Transverse colon (tissue), 4 donors: ENCODE data around the gene NKD1. TPM values are rescaled to one million over a fixed set of nuclear protein-coding genes. Genes with fewer than 3 reads are reported as not detected.

Experiments
- DNase-seq: peaks from one replicate; pipeline ENCODE4 v3.0.0-alpha.2; 2019
- H3K27ac ChIP-seq, 4 donors: fragments of 200-600 bp; sonication (generic); 2 replicates each; pipeline ENCODE4 v1.5.1; 2016 to 2018; ENCODE audit warnings: inconsistent platforms in 4 of 4
- H3K27me3 ChIP-seq: fragments of 200-600 bp; sonication (generic); 2 replicates; pipeline ENCODE4 v1.5.1; 2017; ENCODE audit warnings: inconsistent platforms
- H3K36me3 ChIP-seq, 4 donors: fragments of 200-600 bp; sonication (generic); 2 replicates each; pipeline ENCODE4 v1.5.1; 2017 to 2019; ENCODE audit warnings: inconsistent platforms in 4 of 4
- H3K4me1 ChIP-seq, 4 donors: fragments of 200-600 bp; sonication (generic); 2 replicates each; pipeline ENCODE4 v1.5.1; 2017 to 2020; ENCODE audit warnings: inconsistent platforms in 4 of 4
- H3K4me3 ChIP-seq, 4 donors: fragments of 200-600 bp; sonication (generic); 1 replicate in 1 of 4; 2 replicates in 3 of 4; pipeline versions ENCODE4 v1.5.1 to v1.6.1; 2017 to 2019; ENCODE audit warnings: inconsistent platforms in 4 of 4
- H3K9me3 ChIP-seq, 2 donors: fragments of 200-600 bp; sonication (generic); 2 replicates each; pipeline ENCODE4 v1.5.1; 2017 to 2019; ENCODE audit warnings: inconsistent platforms in 2 of 2
- EP300 ChIP-seq: sonication (generic); formaldehyde crosslinking; IDR thresholded peaks from one replicate; pipeline ENCODE4 v1.6.1; 2017; ENCODE audit warnings: antibody characterized with exemption, low read depth
- POLR2A ChIP-seq: fragments of 450-650 bp; IDR thresholded peaks from one replicate; pipeline ENCODE4 v1.6.1; 2016; ENCODE audit warnings: antibody characterized with exemption, mild to moderate bottlenecking, moderate library complexity
- POLR2AphosphoS5 ChIP-seq, 3 donors: sonication (generic); formaldehyde crosslinking; IDR thresholded peaks; one replicate each; pipeline ENCODE4 v1.6.1; 2016; ENCODE audit warnings: antibody characterized with exemption in 3 of 3
- WGBS, 2 donors: methylation state at CpG; one replicate each; pipeline ENCODE4 v1.1.5; 2018; ENCODE audit warnings: low coverage in 1 of 2; 5-methylcytosine and 5-hydroxymethylcytosine counted together
- in situ Hi-C, 4 donors: fragments of 200-750 bp; cut with MboI; loops; one replicate each; pipeline versions ENCODE4 v1.15.0 to v1.15.1; 2017; ENCODE audit warnings: low sequenced_read_pairs in 3 of 4, low pct_ligation_motif_present in 1 of 4, low pct_unique_long_range_greater_than_20kb in 1 of 4
- intact Hi-C: fragments of 100-400 bp; cut with DNase I; formaldehyde crosslinking; loops from one replicate; pipeline ENCODE4 v1.15.1; 2023; ENCODE audit warnings: low total_unique reads
- total RNA-seq, 4 donors: library from RNA; depleted of rRNA; stranded (reverse); fragments of >200 nt; gene quantifications; one replicate each; pipeline ENCODE4 v1.1.0, GENCODE V29; 2016
- TF ChIP-seq, protein P1 (sequence below), 5 experiments: fragments of 200-600 bp in 3 of 5; fragments of 450-650 bp in 2 of 5; sonication (generic) in 3 of 5; IDR thresholded peaks; 1 replicate in 2 of 5; 2 replicates in 3 of 5; pipeline ENCODE4 v1.5.1; 2016 to 2017; ENCODE audit warnings: antibody characterized with exemption in 5 of 5, inconsistent platforms in 3 of 5, mild to moderate bottlenecking in 2 of 5, moderate library complexity in 1 of 5

The NKD1 gene
- total RNA-seq, 4 donors from 2014 or later: 1.7 to 98.1 (median 2.5) TPM

DNA sequence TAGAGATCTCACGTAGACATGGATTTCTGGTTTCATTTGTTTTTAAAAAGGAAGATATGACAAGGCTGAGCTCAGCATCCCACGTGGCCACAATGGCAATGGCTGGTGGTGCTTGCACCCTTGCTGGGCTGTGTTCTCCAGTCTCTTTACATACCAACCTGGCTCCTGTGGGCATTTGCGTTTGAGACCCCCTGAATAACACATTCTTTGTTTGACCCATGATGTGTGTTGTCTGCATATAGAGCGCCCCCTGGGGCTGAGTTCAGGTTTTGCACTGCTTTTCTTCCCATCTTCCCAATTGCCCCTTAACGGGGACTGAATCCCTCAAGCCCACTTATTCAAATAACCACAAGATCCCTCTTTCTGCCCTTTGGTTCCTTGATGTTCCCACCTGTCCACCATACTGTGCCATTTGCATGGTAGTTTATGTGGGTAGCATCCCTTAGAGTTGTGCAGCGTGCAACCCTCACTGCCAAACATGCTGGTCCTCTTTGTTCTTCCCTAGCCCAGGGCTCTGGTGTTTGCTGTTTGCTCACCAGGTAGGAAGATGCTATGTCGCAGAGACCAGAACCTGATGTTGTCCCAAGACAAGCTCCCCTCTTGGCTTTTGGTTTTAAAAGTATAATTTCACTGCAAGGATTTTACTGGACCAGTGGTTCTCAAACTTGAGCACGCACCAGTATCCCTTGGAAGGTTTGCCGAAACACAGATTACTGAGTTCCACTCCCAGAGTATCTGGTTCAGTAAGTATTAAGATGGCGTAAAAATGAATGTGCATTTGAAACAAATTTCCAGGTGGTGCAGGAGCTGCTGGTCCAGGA, 38.5 kb upstream of the NKD1 start:
- DNase-seq: peak; percentile 20
- Histone ChIP-seq H3K27me3 (no peaks in the 10 kb centered on the region), H3K4me1 (no peaks in the 10 kb centered on the region), H3K27ac (no peak overlapping the region), H3K36me3 (no peaks in the 10 kb centered on the region), H3K4me3 (no peak overlapping the region), H3K9me3 (peaks cover 0 to 3% of the 10 kb centered on the region in 2 donors)
- intact Hi-C loops: no loop called here
- 61 to 64% methylated on average over 8 to 10 of the region's 10 CpGs for WGBS, 2 donors
- TF ChIP-seq, protein P1, sequence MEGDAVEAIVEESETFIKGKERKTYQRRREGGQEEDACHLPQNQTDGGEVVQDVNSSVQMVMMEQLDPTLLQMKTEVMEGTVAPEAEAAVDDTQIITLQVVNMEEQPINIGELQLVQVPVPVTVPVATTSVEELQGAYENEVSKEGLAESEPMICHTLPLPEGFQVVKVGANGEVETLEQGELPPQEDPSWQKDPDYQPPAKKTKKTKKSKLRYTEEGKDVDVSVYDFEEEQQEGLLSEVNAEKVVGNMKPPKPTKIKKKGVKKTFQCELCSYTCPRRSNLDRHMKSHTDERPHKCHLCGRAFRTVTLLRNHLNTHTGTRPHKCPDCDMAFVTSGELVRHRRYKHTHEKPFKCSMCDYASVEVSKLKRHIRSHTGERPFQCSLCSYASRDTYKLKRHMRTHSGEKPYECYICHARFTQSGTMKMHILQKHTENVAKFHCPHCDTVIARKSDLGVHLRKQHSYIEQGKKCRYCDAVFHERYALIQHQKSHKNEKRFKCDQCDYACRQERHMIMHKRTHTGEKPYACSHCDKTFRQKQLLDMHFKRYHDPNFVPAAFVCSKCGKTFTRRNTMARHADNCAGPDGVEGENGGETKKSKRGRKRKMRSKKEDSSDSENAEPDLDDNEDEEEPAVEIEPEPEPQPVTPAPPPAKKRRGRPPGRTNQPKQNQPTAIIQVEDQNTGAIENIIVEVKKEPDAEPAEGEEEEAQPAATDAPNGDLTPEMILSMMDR (IDR thresholded peaks at IDR 0.05): peak in 4 of 5 experiments; percentile 44 to 57 (median 45)
- TF ChIP-seq POLR2AphosphoS5 (IDR thresholded peaks at IDR 0.05): no peak
- in situ Hi-C loops: no loop called here

DNA sequence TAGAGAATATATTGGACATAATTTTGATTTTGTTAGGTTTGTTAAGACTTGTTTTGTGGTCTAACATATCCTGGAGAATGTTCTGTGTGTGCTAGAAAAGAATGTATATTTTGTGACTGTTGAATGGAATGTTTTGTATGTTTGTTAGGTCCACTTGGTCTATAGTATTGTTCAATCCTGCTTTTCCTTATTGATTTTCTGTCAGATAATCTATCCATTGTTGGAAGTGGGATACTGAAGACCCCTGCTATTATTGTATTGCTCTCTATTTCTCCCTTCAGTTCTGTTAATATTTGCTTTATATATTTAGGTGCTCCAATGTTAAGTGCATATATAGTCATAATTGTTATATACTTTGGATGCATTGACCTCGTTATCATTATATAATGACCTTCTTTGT, 33.0 kb upstream of the NKD1 start:
- Histone ChIP-seq H3K9me3 (peaks cover 16 to 19% of the 10 kb centered on the region in 2 donors), H3K36me3 (no peaks in the 10 kb centered on the region), H3K4me1 (no peaks in the 10 kb centered on the region), H3K27me3 (no peaks in the 10 kb centered on the region), H3K27ac (no peak overlapping the region), H3K4me3 (no peak overlapping the region)
- in situ Hi-C loops (no loop called here), intact Hi-C loops (no loop called here)
- no peak for DNase-seq
- WGBS, 2 donors: 85 to 88% methylated on average over 1 of the region's 1 CpG
- no peak for TF ChIP-seq POLR2AphosphoS5 (IDR thresholded peaks at IDR 0.05)
- TF ChIP-seq, protein P1 (IDR thresholded peaks at IDR 0.05): no peak
- TF ChIP-seq EP300: no peak
- TF ChIP-seq POLR2A: no peak

DNA sequence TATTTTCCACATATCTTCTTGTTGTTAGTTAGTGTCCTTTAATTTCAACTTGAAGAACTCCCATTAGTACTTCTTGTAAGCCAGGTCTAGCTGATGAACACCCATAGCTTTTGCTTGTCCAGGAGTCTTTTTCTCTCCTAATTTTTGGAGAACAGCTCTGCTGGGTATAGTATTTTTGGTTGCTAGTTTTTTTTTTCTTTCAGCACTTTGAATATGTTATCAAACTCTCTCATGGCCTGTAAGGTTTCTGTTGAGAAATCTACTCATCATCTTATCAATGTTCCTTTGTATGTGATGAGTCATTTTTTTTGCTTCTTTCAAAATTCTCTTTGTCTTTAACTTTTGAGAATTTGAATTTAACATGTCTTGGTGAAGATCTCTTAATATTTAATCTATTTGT, 31.8 kb upstream of the NKD1 start:
- Histone ChIP-seq H3K4me1 (no peaks in the 10 kb centered on the region), H3K27me3 (no peaks in the 10 kb centered on the region), H3K36me3 (no peaks in the 10 kb centered on the region), H3K9me3 (peaks cover 16 to 19% of the 10 kb centered on the region in 2 donors), H3K4me3 (no peak overlapping the region), H3K27ac (no peak overlapping the region)
- DNase-seq: no peak
- intact Hi-C loops: no loop called here
- TF ChIP-seq EP300 (no peak), POLR2AphosphoS5 (IDR thresholded peaks at IDR 0.05) (no peak), POLR2A (no peak)
- TF ChIP-seq, protein P1 (IDR thresholded peaks at IDR 0.05): no peak
- in situ Hi-C loops: no loop called here

DNA sequence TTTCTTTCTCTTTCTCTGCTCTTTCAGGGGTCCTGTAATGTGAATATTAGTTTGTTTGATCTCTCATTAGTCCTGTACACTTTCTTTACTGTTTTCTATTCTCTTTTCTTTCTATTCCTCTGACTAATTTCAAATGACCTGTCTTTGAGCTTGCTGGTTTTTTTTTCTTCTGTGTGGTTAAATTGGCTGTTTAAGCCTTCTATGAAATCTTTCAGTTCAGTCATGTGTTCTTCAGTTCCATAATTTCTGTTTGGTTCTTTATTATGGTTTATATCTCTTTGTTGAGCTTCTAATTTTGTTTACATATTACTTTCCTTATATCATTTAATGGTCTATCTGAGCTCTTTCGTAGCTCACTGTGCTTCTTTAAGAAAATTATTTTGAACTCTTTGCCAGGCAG, 31.3 kb upstream of the NKD1 start:
- Histone ChIP-seq H3K27ac (no peak overlapping the region), H3K4me1 (no peaks in the 10 kb centered on the region), H3K36me3 (no peaks in the 10 kb centered on the region), H3K27me3 (no peaks in the 10 kb centered on the region), H3K4me3 (no peak overlapping the region), H3K9me3 (peaks cover 16 to 19% of the 10 kb centered on the region in 2 donors)
- DNase-seq: no peak
- intact Hi-C loops: no loop called here
- in situ Hi-C loops: no loop called here
- WGBS, 2 donors: 82 to 84% methylated on average over 1 of the region's 1 CpG
- no peak for TF ChIP-seq POLR2AphosphoS5 (IDR thresholded peaks at IDR 0.05)
- TF ChIP-seq POLR2A: no peak
- TF ChIP-seq, protein P1 (IDR thresholded peaks at IDR 0.05): no peak
- no peak for TF ChIP-seq EP300
